GM12878 (cell line): ENCODE results near the gene RANBP1.

Source experiments
- CHD2 ChIP-seq: IDR thresholded peaks from 2 replicates; pipeline ENCODE4 v1.6.1; 2011; ENCODE audit warnings: low read depth, low read length, improper control_type of control experiment, borderline replicate concordance
- CTCF ChIP-seq, 3 experiments: IDR thresholded peaks in 2 of 3; conservative IDR thresholded peaks in 1 of 3; 2 replicates each; pipeline ENCODE4 v1.5.1; 2011; ENCODE audit warnings: low read depth in 3 of 3, low read length in 3 of 3, mild to moderate bottlenecking in 3 of 3, control low read depth in 2 of 3, moderate library complexity in 2 of 3, inconsistent platforms in 1 of 3, mixed read lengths in 1 of 3; ENCODE audit not compliant: control insufficient read depth in 2 of 3, insufficient read depth in 1 of 3; ENCODE audit errors: extremely low read depth in 1 of 3
- ESRRA ChIP-seq: IDR thresholded peaks from 2 replicates; pipeline ENCODE4 v1.6.1; 2012; ENCODE audit warnings: mild to moderate bottlenecking, low read length, improper control_type of control experiment
- NFYA ChIP-seq: IDR thresholded peaks from 2 replicates; pipeline ENCODE4 v1.6.1; 2011; ENCODE audit warnings: low read depth, mild to moderate bottlenecking, low read length, improper control_type of control experiment, borderline replicate concordance
- NRF1 ChIP-seq: conservative IDR thresholded peaks from 2 replicates; pipeline ENCODE4 v1.6.1; 2011; ENCODE audit warnings: mild to moderate bottlenecking, low read depth, low read length, improper control_type of control experiment
- POLR2A ChIP-seq: IDR thresholded peaks from 2 replicates; pipeline ENCODE4 v1.6.1; 2011; ENCODE audit warnings: low read depth, mild to moderate bottlenecking, low read length
- POU2F2 ChIP-seq: IDR thresholded peaks from 3 replicates; pipeline ENCODE4 v1.6.1; 2011; ENCODE audit warnings: low read depth, mild to moderate bottlenecking, low read length, borderline replicate concordance
- RCOR1 ChIP-seq: conservative IDR thresholded peaks from 2 replicates; pipeline ENCODE4 v1.6.1; 2012; ENCODE audit warnings: low read depth, low read length, improper control_type of control experiment
- SMC3 ChIP-seq: IDR thresholded peaks from 2 replicates; pipeline ENCODE4 v1.6.1; 2011; ENCODE audit warnings: low read length, improper control_type of control experiment, borderline replicate concordance
- TCF3 ChIP-seq: IDR thresholded peaks from 2 replicates; pipeline ENCODE4 v1.6.1; 2012; ENCODE audit warnings: low read depth, mild to moderate bottlenecking, low read length, borderline replicate concordance; ENCODE audit not compliant: insufficient read depth
- USF2 ChIP-seq: IDR thresholded peaks from 2 replicates; pipeline ENCODE4 v1.6.1; 2011; ENCODE audit warnings: low read depth, low read length, improper control_type of control experiment, borderline replicate concordance
- TF ChIP-seq, protein P1 (sequence below): IDR thresholded peaks from 2 replicates; pipeline ENCODE4 v1.6.1; 2012; ENCODE audit warnings: low read length, inconsistent platforms
- TF ChIP-seq, protein P2 (sequence below): IDR thresholded peaks from 2 replicates; pipeline ENCODE4 v1.6.1; 2012; ENCODE audit warnings: low read depth, low read length, improper control_type of control experiment

GRCh38 chr22:20101638-20102037 lies 14.3 kb upstream of the RANBP1 start:
- no peak for TF ChIP-seq CTCF (IDR thresholded peaks at IDR 0.05 in 2 of 3, conservative IDR thresholded peaks at IDR 0.05 in 1 of 3; ENCODE audit: control insufficient read depth in 2 of 3, extremely low read depth in 1 of 3, insufficient read depth in 1 of 3, low read depth in 3 of 3, low read length in 3 of 3)
- TF ChIP-seq, protein P1, sequence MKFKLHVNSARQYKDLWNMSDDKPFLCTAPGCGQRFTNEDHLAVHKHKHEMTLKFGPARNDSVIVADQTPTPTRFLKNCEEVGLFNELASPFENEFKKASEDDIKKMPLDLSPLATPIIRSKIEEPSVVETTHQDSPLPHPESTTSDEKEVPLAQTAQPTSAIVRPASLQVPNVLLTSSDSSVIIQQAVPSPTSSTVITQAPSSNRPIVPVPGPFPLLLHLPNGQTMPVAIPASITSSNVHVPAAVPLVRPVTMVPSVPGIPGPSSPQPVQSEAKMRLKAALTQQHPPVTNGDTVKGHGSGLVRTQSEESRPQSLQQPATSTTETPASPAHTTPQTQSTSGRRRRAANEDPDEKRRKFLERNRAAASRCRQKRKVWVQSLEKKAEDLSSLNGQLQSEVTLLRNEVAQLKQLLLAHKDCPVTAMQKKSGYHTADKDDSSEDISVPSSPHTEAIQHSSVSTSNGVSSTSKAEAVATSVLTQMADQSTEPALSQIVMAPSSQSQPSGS, result no peak
- TF ChIP-seq TCF3, result no peak
- TF ChIP-seq, protein P2, sequence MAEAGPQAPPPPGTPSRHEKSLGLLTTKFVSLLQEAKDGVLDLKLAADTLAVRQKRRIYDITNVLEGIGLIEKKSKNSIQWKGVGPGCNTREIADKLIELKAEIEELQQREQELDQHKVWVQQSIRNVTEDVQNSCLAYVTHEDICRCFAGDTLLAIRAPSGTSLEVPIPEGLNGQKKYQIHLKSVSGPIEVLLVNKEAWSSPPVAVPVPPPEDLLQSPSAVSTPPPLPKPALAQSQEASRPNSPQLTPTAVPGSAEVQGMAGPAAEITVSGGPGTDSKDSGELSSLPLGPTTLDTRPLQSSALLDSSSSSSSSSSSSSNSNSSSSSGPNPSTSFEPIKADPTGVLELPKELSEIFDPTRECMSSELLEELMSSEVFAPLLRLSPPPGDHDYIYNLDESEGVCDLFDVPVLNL, result no peak
- no peak for TF ChIP-seq USF2
- no peak for TF ChIP-seq POU2F2
- TF ChIP-seq NFYA, result no peak
- TF ChIP-seq NRF1, result no peak
- no peak for TF ChIP-seq ESRRA
- TF ChIP-seq CHD2, result no peak
- TF ChIP-seq SMC3, result no peak
- TF ChIP-seq RCOR1, result no peak
- no peak for TF ChIP-seq POLR2A
